WTC11 (cell line): ENCODE measurements around the gene OCA2.

ENCODE experiments used
- CREM ChIP-seq: sonication (generic); formaldehyde crosslinking; IDR thresholded peaks from 2 replicates; pipeline ENCODE4 v1.8.1; 2022; ENCODE audit warnings: mild to moderate bottlenecking, missing genetic modification reagents, moderate library complexity
- JUN ChIP-seq: sonication (generic); formaldehyde crosslinking; IDR thresholded peaks from 2 replicates; pipeline ENCODE4 v1.8.0; 2023; ENCODE audit warnings: mild to moderate bottlenecking, missing genetic modification reagents
- NR1H2 ChIP-seq: sonication (generic); formaldehyde crosslinking; IDR thresholded peaks from 2 replicates; pipeline ENCODE4 v1.9.0; 2021; ENCODE audit warnings: mild to moderate bottlenecking, moderate library complexity, missing genetic modification reagents
- PRRX2 ChIP-seq: fragments of 250-450 bp; sonication (Bioruptor Pico); IDR thresholded peaks from 2 replicates; pipeline ENCODE4 v1.8.0; 2021; ENCODE audit warnings: mild to moderate bottlenecking
- ZBTB21 ChIP-seq: sonication (generic); formaldehyde crosslinking; IDR thresholded peaks from 2 replicates; pipeline ENCODE4 v1.8.1; 2023; ENCODE audit warnings: mild to moderate bottlenecking, missing genetic modification reagents, borderline replicate concordance
- ZNF263 ChIP-seq: sonication (generic); formaldehyde crosslinking; IDR thresholded peaks from 2 replicates; pipeline ENCODE4 v1.8.1; 2022; ENCODE audit warnings: low read depth, mild to moderate bottlenecking, moderate library complexity, missing genetic modification reagents
- TF ChIP-seq, protein P1 (sequence below): fragments of 200-600 bp; IDR thresholded peaks from 2 replicates; pipeline ENCODE4 v1.8.0; 2022; ENCODE audit warnings: antibody characterized with exemption
- TF ChIP-seq, protein P2 (sequence below): sonication (generic); formaldehyde crosslinking; IDR thresholded peaks from 2 replicates; pipeline ENCODE4 v1.8.1; 2023; ENCODE audit warnings: mild to moderate bottlenecking, missing genetic modification reagents, moderate library complexity

DNA sequence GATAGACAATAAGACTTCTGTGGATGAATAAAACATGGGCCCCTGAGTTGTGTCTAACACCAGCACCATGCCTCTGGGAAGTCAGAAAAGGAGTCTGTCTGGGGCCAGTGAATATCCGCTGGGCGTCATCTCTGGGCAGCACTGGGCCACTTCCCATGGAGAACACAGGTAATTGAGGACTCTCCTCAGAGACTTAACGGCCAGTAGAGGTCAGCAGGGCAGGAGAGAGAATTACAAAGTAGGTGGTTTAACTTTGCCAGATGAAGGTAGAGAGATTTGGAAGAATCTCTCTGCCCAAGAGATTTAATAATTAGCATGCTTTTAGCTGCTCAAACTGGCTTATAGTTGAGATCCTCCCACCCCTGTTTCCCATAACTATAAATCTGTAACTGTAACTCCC lies 65.7 kb downstream of the OCA2 start:
- TF ChIP-seq, protein P1, sequence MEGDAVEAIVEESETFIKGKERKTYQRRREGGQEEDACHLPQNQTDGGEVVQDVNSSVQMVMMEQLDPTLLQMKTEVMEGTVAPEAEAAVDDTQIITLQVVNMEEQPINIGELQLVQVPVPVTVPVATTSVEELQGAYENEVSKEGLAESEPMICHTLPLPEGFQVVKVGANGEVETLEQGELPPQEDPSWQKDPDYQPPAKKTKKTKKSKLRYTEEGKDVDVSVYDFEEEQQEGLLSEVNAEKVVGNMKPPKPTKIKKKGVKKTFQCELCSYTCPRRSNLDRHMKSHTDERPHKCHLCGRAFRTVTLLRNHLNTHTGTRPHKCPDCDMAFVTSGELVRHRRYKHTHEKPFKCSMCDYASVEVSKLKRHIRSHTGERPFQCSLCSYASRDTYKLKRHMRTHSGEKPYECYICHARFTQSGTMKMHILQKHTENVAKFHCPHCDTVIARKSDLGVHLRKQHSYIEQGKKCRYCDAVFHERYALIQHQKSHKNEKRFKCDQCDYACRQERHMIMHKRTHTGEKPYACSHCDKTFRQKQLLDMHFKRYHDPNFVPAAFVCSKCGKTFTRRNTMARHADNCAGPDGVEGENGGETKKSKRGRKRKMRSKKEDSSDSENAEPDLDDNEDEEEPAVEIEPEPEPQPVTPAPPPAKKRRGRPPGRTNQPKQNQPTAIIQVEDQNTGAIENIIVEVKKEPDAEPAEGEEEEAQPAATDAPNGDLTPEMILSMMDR = no peak
- TF ChIP-seq NR1H2 (CRISPR knock-in tag) = no peak
- TF ChIP-seq, protein P2, sequence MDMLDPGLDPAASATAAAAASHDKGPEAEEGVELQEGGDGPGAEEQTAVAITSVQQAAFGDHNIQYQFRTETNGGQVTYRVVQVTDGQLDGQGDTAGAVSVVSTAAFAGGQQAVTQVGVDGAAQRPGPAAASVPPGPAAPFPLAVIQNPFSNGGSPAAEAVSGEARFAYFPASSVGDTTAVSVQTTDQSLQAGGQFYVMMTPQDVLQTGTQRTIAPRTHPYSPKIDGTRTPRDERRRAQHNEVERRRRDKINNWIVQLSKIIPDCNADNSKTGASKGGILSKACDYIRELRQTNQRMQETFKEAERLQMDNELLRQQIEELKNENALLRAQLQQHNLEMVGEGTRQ (CRISPR knock-in tag) = no peak
- no peak for TF ChIP-seq JUN (CRISPR knock-in tag)
- no peak for TF ChIP-seq PRRX2 (CRISPR knock-in tag)
- TF ChIP-seq ZBTB21 = no peak
- TF ChIP-seq ZNF263 (CRISPR knock-in tag) = no peak
- no peak for TF ChIP-seq CREM (CRISPR knock-in tag)
